Muscle layer of colon (tissue), 2 donors: ENCODE measurements around the gene CELF4.

Experiments used
- H3K27ac ChIP-seq: one replicate; pipeline ENCODE4 v1.7.0; 2013; ENCODE audit warnings: low read depth, mild to moderate bottlenecking, low read length, moderate library complexity
- H3K27me3 ChIP-seq, 2 donors: one replicate each; pipeline ENCODE4 v1.7.0; 2013; ENCODE audit warnings: low read length in 2 of 2, mild to moderate bottlenecking in 2 of 2; ENCODE audit not compliant: insufficient read depth in 2 of 2, control insufficient read depth in 1 of 2
- H3K36me3 ChIP-seq: one replicate; pipeline ENCODE4 v1.7.0; 2013; ENCODE audit warnings: mild to moderate bottlenecking, low read length; ENCODE audit not compliant: insufficient read depth
- H3K4me1 ChIP-seq: one replicate; pipeline ENCODE4 v1.7.0; 2013; ENCODE audit warnings: mild to moderate bottlenecking, low read length; ENCODE audit not compliant: insufficient read depth
- H3K4me3 ChIP-seq, 2 donors: one replicate each; pipeline ENCODE4 v1.7.0; 2013; ENCODE audit warnings: low read length in 2 of 2, low read depth in 1 of 2, mild to moderate bottlenecking in 1 of 2, moderate library complexity in 1 of 2
- H3K9ac ChIP-seq: one replicate; pipeline ENCODE4 v1.7.0; 2013; ENCODE audit warnings: low read length
- H3K9me3 ChIP-seq: one replicate; pipeline ENCODE4 v1.7.0; 2013; ENCODE audit warnings: mild to moderate bottlenecking, low read length
- donor health status: abdominal sarcoma.
- donor health status: Adenocarcinoma of cecum.

CELF4 gene

GRCh38 chr18:37343542-37343851 is 222.1 kb downstream of the CELF4 start:
- Histone ChIP-seq H3K9me3 (no peaks in the 10 kb centered on the region), H3K36me3 (no peaks in the 10 kb centered on the region), H3K27me3 (peaks cover 0 to 3% of the 10 kb centered on the region in 2 donors), H3K9ac (no peak overlapping the region), H3K27ac (no peak overlapping the region), H3K4me3 (no peak overlapping the region), H3K4me1 (no peaks in the 10 kb centered on the region)

- H3K27ac ChIP-seq = no peak overlapping the region
- no peaks in the 10 kb centered on the region for H3K36me3 ChIP-seq
- no peak overlapping the region for H3K9ac ChIP-seq
- H3K27me3 ChIP-seq = peaks cover 0 to 3% of the 10 kb centered on the region in 2 donors
- no peaks in the 10 kb centered on the region for H3K9me3 ChIP-seq
- H3K4me1 ChIP-seq = no peaks in the 10 kb centered on the region
- H3K4me3 ChIP-seq = no peak overlapping the region
Measured at GRCh38 chr18:37341473-37342086, 224.0 kb downstream of the CELF4 start.

GRCh38 chr18:37341016-37341415 is 224.6 kb downstream of the CELF4 start:
- H3K9me3 ChIP-seq = no peaks in the 10 kb centered on the region
- H3K4me3 ChIP-seq = no peak overlapping the region
- H3K4me1 ChIP-seq = no peaks in the 10 kb centered on the region
- H3K27ac ChIP-seq = no peak overlapping the region
- H3K9ac ChIP-seq = no peak overlapping the region
- peaks cover 0 to 3% of the 10 kb centered on the region in 2 donors for H3K27me3 ChIP-seq
- H3K36me3 ChIP-seq = no peaks in the 10 kb centered on the region

GRCh38 chr18:37339701-37340215 is 225.8 kb downstream of the CELF4 start:
- Histone ChIP-seq H3K4me3 (no peak overlapping the region), H3K9ac (no peak overlapping the region), H3K27me3 (peaks cover 0 to 3% of the 10 kb centered on the region in 2 donors), H3K4me1 (no peaks in the 10 kb centered on the region), H3K9me3 (no peaks in the 10 kb centered on the region), H3K27ac (no peak overlapping the region), H3K36me3 (no peaks in the 10 kb centered on the region)

- no peak overlapping the region for H3K27ac ChIP-seq
- no peaks in the 10 kb centered on the region for H3K4me1 ChIP-seq
- no peaks in the 10 kb centered on the region for H3K36me3 ChIP-seq
- H3K27me3 ChIP-seq = no peaks in the 10 kb centered on the region
- H3K9ac ChIP-seq = no peak overlapping the region
- no peaks in the 10 kb centered on the region for H3K9me3 ChIP-seq
- H3K4me3 ChIP-seq = no peak overlapping the region
Measured at GRCh38 chr18:37336568-37337285, 228.9 kb downstream of the CELF4 start.

- Histone ChIP-seq H3K4me3 (no peak overlapping the region), H3K4me1 (no peaks in the 10 kb centered on the region), H3K9me3 (no peaks in the 10 kb centered on the region), H3K27ac (no peak overlapping the region), H3K36me3 (no peaks in the 10 kb centered on the region), H3K27me3 (no peaks in the 10 kb centered on the region), H3K9ac (no peak overlapping the region)
Measured at GRCh38 chr18:37335409-37335736, 230.2 kb downstream of the CELF4 start.

- no peaks in the 10 kb centered on the region for H3K27me3 ChIP-seq
Measured at GRCh38 chr18:37334631-37335408, 230.8 kb downstream of the CELF4 start.

GRCh38 chr18:37332628-37333420 is 232.8 kb downstream of the CELF4 start:
- Histone ChIP-seq H3K27ac (no peak overlapping the region), H3K4me1 (no peaks in the 10 kb centered on the region), H3K9ac (no peak overlapping the region)

More at GRCh38 chr18:37334631-37335408, 230.8 kb downstream of the CELF4 start:
- no peaks in the 10 kb centered on the region for H3K9me3 ChIP-seq
- H3K36me3 ChIP-seq = no peaks in the 10 kb centered on the region
- no peak overlapping the region for H3K27ac ChIP-seq
- H3K9ac ChIP-seq = no peak overlapping the region
- H3K4me1 ChIP-seq = no peaks in the 10 kb centered on the region
- H3K4me3 ChIP-seq = no peak overlapping the region

GRCh38 chr18:37332219-37332618 is 233.4 kb downstream of the CELF4 start:
- Histone ChIP-seq H3K9ac (no peak overlapping the region), H3K27ac (no peak overlapping the region), H3K36me3 (no peaks in the 10 kb centered on the region), H3K4me3 (no peak overlapping the region), H3K27me3 (no peaks in the 10 kb centered on the region), H3K4me1 (no peaks in the 10 kb centered on the region), H3K9me3 (no peaks in the 10 kb centered on the region)

More at GRCh38 chr18:37332628-37333420, 232.8 kb downstream of the CELF4 start:
- H3K9me3 ChIP-seq = no peaks in the 10 kb centered on the region
- H3K27me3 ChIP-seq = no peaks in the 10 kb centered on the region
- H3K36me3 ChIP-seq = no peaks in the 10 kb centered on the region
- H3K4me3 ChIP-seq = no peak overlapping the region

GRCh38 chr18:37330173-37330572 is 235.4 kb downstream of the CELF4 start:
- Histone ChIP-seq H3K36me3 (no peaks in the 10 kb centered on the region), H3K27ac (no peak overlapping the region), H3K27me3 (no peaks in the 10 kb centered on the region), H3K9ac (no peak overlapping the region), H3K4me1 (no peaks in the 10 kb centered on the region), H3K9me3 (no peaks in the 10 kb centered on the region), H3K4me3 (no peak overlapping the region)
